RPMI7951 (cell line): ENCODE measurements around the gene HDHD5. TPM values are rescaled to one million over a fixed set of nuclear protein-coding genes. Genes with fewer than 3 reads are reported as not detected.

ENCODE experiments used
- DNase-seq: peaks from one replicate; pipeline ENCODE4 v3.0.0-alpha.2; 2012; ENCODE audit warnings: low read depth
- total RNA-seq: library from RNA; depleted of rRNA; stranded (reverse); fragments of >200 nt; shearing (Covaris generic); gene quantifications from 2 replicates; pipeline ENCODE4 v1.2.3, GENCODE V29; 2014

The HDHD5 gene
- total RNA-seq, 1 experiment from 2014 or later: 22.2 TPM

DNA sequence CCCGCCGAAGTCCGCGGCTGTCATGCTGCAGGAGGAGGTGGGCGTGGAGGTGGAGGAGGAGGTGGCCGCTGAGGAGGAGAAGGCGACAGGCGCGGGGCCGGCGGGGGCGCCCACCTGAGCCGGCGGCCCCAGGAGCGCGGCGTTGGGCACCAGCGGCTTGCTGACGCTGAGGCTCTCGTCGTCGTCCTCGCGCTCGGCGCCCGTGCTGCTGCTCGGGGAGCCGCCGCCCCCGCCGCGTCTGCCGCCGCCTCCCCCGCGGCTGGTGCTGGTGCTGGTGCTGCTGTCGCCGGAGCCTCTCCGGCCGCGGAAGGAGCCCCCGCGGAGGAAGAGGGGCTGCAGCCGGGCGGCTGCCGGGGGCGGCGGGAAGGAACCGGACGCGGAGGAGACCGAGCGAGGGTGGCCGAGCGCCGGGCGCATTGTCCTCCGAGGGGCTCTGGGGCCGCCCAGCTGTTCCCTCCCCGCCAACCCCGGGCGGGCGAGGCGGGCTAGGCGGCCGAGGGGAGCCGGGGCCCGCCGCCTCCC, 38.3 kb downstream of the HDHD5 start:
- DNase-seq: no peak

DNA sequence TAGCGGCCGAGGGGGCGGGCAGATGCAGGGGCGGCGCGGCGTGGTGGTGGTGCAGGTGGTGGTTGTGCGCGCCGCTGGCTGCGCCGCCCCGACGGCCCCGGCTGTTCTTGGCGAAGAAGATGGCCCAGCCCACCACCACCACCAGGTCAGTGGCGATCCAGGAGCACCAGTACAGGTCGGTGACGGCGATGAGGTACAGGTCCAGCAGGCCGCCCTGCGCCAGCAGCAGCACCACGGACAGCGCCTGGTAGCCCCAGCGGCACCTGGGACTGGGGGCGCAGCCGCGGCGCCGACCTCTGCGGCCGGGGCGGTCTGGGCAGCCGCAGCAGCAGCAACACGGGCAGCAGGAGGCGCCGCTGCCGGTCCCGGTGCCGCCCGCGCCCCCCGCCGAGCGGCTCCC, 38.8 kb downstream of the HDHD5 start:
- DNase-seq: peak; percentile 28

DNA sequence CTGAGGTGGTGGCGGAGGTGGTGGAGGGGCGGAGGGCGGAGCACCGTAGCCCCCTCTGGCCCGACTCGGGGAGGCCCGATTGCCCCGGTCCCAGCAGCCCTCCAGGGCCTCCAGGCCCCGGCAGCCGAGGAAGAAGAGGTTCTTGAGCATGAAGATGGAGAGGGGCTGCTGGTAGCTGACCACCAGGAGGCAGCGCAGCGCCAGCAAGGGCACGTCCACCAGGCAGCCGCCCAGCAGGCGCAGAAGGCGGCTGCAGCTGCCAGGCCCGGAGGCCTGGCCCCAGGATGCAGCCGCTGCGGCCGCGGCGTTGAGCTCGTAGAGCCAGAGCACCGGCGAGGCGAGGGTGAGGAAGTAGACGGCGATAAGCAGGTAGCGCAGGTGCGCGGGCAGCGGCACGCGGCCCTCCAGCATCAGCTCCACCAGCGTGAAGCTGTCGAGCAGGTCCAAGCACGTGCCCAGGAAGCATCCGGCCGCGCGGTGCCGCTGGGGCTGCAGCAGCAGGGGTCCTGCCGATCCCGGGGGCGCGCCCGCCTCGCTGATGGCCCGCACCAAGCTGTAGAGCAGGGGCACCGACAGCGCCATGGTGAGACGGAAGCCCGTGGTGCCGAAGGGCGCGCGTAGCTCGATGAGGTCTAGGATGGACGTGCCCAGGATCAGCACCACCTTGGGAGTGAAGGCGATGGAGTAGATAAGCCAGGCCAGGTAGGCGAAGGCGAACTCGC, 39.4 kb downstream of the HDHD5 start:
- DNase-seq: no peak

DNA sequence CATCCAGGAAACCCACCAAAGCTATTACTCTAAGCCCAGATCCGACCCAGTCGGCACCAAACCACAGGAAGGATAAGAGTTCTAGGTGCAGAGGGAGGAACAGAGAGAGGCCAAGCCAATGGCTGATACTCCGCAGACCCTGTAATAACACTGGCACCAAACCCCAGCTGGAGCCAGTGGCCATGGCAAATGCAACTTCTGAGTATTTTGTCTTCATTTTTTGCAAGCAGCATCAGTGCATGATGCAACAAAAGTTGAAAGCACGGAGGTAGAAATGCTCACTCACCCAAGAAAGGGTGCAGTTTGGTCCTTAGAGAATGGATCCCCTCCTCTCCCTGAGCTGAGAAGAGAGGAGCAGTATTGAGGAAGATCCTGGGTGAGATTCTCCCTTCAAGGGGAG, 40.7 kb downstream of the HDHD5 start:
- no peak for DNase-seq

DNA sequence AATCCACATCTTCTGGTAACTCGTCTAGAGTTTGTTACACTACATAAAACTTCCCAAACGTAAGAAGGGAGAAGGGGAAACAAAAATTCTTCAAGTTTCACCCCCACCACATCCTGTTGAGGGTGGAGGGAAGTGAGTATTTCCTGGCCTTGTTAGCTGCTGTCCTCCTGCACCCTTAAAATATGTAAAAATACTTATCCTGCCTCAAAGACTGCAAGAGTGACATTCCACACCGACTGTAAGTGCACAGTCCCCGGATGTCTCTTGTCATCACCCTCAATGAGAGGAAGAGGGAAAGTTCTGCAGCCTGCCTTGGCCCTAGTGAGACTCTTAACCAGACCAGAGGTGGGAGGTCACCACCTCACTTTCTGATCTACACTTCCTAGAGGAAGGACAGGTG, 41.2 kb downstream of the HDHD5 start:
- no peak for DNase-seq

DNA sequence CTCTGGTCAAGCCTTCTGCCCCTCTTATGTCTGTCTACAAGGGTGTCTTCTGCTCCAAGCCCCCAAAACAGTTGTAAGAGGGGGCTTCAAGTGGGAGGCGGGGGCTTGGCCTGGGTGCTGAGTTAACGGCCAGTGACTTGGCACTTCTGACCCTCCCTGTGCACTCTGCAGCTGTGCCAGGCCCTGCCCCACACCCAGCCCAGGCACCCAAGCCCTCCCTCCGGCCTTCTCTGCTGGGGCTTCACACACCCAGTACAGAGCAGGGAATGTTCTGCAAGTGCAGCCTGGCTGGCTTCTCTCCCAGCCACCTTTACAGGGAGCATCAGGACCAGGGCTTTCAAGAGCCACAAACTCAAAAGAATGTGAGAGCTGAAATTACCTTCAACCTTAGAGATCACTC, 41.7 kb downstream of the HDHD5 start:
- DNase-seq: no peak

DNA sequence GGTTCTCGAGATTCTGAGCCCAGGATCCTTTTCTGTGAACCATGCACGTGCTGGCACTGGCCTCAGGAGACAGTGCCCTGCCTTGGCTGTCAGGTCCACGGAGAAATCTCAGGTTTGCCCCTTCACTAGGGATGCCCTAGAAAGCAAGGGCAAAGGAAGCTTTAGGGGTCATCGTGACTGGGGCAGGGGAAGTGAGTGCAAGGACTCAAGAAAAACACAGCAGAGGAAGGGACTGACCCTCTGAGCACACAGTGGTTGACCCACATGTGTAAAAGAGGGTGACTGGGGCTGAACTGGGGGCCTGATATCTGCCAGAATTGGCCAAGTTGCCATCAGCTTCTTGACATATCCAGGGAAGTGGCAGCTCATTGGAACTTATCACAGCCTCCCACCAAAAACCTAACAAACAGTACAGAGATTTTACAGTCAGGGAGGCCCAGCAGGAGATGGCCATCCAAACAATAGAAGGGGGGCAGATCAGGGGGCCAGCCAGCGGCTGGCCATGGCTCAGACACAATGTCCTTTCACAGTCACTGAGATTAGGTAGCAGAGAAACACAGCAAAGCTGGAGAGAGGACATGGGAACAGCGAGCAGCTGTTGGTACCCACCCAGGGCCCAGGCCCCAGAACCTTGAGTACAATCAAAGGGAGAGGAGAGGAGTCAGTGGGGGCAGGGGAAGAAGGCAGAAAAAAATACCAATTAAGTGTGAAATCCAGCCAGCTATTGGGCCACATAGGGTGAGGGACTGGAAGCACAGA, 42.3 kb downstream of the HDHD5 start:
- DNase-seq: no peak

DNA sequence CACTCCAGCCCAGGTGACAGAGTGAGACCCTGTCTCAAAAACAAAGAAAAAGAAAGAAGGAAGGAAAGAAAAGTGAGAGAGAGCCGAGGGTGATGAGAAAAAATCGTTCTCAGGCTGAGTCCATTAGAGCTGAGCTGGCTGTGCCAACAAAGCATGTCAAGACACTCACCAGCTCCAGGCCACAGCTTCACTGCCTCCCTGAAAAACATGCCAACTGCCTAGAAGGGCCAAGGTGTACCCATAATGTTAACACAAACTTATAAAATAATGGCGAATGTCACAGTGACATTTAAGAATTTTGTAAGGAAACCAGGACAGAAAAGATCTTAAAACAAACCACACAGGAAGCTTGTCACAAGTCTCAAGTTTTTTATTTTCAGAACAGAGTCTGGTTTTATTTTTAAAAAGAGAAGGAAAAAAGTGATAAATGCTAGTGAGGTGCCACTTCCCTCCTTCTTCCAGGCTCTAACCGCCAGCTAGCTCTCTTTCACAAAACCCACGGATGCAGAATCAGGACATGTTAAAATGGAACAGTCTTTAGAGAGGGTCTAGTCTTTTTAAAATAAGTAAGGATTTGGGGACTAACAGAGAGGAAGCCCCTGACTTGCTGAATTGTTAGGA, 43.0 kb downstream of the HDHD5 start:
- no peak for DNase-seq

DNA sequence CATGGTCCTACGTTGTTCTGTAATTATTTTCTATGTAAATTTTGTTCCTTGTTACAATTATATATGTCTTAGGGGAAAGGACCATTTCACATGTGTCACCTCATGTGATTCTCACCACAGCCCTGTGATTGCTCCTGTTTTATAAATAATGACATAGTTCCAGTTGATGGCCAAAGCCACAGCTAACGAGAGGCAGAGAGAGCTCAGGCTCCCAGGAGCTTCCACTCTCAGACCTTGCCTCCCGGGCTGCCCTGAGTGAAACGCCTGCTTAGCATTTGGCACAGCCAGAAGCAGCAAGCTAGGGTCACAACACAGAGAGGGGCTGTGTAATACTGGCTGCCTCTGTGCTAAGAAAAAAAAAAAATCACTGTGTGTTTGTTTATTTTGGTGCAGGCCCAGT, 43.8 kb downstream of the HDHD5 start:
- no peak for DNase-seq

DNA sequence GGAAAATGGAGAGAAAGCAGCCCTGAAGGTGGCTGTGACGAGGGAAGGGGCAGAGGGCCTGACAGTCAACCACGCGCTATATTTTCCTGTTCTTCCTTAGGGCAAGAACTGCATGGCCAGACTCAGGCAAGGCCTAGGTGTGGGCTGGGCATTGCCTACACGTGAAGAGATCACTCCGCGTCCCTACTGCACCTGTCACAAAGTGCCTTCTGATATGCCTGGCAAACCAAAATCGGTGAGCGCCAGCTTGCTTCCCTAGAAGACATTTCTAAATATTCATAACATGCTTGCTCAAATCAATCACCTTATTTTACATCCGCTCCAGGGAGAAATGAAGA, 44.2 kb downstream of the HDHD5 start:
- no peak for DNase-seq

DNA sequence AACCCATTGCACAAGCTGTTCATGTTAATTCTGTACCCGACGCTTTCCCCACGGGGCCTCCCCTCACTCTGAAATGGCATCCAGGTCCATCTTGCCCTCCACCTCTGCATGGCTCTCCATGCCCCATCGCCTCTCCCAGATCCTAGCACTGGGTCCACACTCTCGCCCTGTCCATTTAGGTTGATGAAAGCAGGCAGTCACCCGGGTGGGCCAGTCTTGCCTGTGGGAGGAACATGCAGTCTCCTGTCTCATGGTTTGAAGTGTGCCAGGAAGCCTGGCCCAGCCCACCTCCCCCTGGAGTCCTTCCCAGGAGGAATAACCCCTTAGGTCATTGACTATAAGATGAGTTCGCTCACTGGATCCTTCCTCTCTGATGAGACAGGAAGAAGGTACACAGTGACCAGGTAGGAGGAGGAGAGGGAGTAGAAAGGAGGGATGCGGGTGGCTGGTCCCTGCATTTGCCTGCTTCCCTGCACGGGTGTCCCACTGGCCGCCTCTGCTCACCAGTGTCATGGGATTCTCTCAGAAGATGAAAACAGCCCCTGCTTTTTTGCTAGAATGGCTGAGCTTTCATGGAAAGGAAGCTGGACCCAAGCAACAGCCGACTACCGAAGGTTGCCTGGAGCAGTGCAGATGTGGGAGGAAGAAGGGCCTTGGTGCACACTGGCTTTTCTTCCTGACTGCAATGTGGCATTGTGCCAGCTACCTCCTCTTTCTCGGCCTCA, 44.7 kb downstream of the HDHD5 start:
- DNase-seq: no peak

DNA sequence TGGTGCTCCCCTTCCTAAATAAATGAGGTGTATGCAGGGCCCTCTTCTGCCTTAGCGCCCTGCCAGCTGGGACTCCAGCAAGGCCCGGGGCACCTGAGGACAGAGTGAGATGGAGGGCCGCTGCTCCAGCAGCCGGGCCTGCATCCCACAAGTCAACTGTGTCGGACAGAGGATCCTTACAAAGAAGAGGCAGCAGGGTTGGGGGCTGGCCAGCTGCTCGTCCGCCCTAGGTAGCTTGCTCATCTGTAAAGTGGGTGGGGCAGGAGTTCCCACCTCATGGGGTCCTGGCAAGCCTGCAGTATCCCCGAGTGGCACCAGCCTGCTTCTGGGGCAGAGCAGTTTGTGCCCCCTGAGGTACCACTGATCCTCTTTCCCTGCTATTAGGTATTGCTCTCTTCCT, 45.5 kb downstream of the HDHD5 start:
- DNase-seq: no peak

DNA sequence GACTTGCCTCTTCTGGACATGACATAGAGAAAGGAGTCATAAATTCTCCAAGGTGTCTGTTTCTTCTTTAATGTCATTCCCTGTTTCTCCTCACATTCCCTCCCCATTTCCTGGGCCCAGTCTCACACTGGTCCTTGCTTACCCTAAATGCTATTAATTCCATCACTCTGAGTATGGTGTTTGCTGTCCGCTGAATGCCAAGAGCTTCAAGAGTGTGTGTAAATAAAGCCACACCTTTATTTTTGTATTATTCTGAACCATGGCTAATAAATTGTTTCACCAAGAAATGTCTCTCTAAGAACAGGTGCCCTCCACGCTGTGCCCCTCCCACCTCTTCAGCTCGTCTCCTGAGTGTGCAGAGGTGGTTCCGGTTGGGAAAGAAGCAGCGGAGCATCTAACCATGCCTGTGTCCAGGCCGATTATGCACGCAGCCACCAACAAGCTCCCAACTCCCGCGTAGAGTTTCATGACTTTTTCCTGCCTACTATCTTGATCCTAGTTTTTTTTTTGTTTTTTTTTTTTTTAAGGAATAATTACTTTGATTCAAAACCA, 46.5 kb downstream of the HDHD5 start:
- no peak for DNase-seq

DNA sequence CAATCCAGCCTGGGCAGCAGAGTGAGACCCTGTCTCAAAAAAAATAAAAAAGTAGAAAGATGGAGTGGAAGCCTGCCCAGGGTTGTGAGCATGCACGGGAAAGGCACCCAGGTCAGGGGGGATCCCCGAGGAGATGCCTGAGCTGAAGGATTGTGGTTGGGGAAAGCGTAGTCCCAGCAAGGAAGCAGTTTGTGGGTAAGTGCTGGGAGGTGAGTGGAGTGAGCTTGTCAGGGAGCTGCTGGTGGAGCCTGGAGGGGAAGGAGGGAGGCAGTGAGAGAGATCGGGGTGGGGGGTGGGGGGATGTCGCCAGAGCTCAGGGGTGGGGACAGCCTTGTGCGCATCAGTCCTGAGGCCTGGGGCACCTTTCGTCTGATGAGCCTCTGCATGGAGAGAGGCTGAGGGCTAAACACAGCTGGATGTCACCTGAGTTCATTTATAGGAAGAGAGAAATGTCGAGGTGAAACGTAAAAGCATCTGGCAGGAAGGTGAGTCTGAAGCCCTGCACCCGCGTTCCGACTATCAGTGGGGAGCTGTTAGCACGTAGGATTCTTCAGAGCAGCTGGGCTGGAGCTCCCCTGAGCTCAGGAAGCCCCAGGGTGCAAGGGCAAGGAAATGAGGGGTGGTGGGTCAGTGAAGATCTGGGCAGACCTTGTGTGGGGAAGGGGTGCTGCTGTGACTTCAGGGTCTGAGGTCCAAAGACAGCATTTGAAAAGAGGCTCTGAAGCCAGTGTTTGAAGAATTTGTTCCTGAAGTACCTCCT, 48.1 kb downstream of the HDHD5 start:
- no peak for DNase-seq

DNA sequence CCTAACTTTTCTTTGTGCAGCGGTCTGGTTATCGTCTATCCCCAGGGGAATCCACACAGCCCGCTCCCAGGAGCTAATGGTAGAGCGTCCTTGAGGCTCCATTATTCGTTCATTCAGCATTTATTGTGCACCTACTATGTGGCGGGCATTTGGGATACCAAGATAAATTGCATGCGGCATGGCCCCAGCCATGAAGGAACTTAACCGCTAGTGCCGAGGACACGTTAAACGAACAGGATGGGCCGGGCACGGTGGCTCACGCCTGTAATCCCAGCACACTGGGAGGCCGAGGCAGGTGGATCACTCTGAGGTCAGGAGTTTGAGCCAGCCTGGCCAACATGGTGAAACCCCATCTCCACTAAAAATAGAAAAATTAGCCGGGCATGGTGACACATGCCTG, 49.1 kb downstream of the HDHD5 start:
- no peak for DNase-seq

DNA sequence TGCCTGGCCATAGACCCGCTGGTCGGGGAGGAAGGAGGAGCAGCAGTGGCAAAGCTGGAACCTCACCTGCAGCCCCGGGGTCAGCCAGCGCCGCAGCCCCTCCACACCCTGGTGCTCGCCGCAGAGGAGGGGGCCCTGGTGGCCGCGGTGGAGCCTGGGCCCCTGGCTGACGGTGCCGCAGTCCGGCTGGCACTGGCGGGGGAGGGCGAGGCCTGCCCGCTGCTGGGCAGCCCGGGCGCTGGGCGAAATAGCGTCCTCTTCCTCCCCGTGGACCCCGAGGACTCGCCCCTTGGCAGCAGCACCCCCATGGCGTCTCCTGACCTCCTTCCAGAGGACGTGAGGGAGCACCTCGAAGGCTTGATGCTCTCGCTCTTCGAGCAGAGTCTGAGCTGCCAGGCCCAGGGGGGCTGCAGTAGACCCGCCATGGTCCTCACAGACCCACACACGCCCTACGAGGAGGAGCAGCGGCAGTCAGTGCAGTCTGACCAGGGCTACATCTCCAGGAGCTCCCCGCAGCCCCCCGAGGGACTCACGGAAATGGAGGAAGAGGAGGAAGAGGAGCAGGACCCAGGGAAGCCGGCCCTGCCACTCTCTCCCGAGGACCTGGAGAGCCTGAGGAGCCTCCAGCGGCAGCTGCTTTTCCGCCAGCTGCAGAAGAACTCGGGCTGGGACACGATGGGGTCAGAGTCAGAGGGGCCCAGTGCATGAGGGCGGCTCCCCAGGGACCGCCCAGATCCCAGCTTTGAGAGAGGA, 49.8 kb downstream of the HDHD5 start:
- no peak for DNase-seq

DNA sequence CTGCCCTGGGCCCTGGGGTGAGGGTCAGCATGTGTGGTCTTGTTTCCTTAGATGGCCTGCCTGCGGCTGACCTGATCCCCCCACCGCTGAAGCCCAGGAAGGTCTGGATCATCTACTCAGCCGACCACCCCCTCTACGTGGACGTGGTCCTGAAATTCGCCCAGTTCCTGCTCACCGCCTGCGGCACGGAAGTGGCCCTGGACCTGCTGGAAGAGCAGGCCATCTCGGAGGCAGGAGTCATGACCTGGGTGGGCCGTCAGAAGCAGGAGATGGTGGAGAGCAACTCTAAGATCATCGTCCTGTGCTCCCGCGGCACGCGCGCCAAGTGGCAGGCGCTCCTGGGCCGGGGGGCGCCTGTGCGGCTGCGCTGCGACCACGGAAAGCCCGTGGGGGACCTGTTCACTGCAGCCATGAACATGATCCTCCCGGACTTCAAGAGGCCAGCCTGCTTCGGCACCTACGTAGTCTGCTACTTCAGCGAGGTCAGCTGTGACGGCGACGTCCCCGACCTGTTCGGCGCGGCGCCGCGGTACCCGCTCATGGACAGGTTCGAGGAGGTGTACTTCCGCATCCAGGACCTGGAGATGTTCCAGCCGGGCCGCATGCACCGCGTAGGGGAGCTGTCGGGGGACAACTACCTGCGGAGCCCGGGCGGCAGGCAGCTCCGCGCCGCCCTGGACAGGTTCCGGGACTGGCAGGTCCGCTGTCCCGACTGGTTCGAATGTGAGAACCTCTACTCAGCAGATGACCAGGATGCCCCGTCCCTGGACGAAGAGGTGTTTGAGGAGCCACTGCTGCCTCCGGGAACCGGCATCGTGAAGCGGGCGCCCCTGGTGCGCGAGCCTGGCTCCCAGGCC, 50.6 kb downstream of the HDHD5 start:
- DNase-seq: no peak

DNA sequence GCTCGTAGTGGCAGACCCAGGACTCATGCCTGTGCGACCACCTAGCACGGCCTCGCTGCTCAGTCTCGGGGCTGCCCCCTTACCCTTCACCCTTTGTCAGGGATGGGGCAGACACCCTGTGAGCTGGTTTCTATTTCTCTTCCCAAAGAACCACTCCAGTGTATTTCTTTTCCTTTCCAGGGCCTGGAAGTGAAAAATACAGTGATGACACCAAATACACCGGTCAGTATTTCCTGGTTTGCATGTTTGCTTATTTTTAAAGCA, 51.6 kb downstream of the HDHD5 start:
- no peak for DNase-seq

DNA sequence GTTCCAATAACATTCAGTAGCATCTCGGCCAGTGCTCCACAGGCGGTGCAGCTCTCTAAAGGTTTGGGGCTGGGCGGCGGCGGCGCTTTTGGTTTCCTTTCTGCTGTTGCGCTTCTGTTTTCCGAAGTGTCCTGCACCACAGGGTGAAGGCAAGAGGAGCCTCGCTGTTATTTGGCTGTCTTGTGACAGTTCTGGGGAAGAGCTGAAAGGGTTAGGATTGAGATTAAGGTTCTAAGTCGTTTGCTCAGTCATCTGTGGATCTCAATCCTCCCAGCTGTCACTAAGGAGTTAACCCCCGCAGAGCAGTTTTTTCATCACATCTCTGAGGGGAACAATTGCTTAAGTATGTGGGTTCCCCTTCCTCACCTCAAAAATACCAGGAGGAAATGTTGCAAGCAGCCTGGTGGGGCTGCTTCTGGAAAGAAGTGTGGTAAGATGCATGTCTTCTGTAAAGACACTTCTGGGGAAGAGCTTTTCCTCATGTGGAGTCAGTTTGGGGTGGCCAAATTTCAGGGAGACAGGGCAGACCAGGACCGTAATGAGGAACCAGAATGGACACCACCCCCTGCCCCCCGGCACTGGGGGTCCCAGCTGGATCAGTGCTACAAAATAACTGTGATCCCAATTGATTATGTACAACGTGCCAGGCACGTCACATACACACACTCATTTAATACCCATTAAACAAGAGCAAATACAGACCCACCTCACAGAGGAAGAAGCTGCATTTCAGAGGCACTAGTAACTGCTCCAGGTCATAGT, 52.1 kb downstream of the HDHD5 start:
- no peak for DNase-seq
